ENCODE results near the gene KDM5A.
"Not testable (repeated sequence)": the region's sequence is repeated elsewhere in the genome, so short reads cannot be mapped to it uniquely, and the experiment has no call there.

Gene KDM5A

DNA sequence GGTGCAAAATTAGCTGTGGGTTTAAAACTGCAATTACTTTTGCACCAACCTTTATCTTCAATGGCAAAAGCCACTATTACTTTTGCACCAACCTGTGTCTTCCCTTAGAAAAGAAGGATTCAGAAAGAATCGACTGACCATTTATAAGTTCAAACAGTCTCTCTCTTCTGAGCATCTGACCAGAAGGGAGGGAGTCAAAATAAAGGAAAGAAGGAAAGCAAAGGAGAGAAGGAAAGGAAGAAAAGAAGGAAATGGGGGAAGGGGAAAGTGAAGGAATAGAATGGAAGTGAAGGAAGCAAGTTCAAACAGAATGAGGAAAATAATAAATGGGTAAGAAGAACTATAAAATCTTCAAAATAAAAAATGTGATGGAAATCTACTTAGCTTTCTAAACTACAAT, 57.8 kb downstream of the KDM5A start:
- DNase-seq, result no peak

DNA sequence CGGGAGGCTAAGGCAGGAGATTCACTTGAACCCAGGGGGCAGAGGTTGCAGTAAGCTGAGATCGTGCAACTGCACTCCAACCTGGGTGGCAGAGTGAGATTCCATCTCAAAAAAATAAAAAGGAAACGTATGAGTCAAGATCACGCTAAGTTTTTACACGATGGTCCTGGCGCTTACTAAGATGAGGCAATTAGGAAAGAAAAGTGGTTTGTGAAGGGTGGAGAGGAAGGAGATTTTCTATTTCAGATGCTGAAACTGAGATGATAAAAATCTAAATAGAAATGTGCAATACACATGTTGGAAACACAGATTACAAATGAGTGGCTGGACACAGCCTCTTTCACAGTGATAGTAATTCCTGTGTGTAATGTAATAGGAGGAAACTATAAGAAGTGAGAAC, 63.2 kb downstream of the KDM5A start:
- DNase-seq, result no peak

DNA sequence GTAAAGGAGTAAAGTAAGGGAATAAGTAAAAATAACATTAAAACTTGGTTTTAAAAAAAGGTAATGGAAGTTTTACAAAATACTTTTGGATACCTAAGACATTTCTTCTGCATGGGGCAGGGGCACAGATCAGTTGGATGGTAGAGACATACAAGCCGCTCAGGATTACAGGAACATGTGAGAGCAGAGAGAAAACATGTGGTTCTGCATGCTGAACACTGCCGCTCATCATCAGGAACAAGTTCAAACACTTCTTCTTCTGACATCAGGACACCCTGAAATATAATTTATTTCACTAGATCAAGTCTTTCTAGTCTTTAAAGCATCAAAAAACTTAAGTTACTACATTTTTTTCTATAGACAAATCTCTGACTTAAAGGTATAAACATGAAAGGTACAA, 65.6 kb downstream of the KDM5A start:
- DNase-seq, result no peak

DNA sequence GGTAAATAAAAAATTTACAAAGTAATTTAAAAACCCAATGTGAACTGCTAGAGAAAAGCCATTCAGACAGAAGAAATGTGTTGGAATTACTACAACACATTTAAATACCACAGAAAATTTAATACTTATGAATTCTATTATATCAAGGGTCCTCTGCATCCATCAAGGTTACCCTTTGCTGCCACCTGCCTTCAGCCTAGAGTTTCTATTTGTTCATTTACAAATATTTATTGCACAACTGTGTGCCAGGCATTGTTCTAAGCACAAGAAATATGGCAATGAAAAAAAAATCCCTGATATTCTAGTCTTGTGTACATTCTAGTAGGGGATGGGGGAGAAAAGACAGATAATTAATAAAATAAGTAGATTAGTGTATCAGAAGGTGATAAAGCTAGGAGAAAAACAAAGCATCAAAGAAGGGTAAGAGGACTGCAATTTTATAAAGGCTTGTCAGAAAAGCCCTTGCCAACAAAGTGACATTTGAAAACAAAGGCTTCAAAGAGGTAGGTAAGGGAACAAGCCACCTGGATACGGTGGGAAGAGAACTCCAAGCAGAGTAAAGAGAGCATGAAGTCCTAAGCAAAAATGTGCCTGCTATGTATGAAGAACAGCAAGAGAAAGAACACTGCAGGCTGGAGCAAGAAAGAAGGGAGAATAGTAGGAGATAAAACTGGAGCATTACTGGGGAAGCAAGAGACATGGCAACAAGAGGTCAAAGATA, 67.4 kb downstream of the KDM5A start:
- DNase-seq, result peak in 2 of 3 experiments; percentile 17 to 64

DNA sequence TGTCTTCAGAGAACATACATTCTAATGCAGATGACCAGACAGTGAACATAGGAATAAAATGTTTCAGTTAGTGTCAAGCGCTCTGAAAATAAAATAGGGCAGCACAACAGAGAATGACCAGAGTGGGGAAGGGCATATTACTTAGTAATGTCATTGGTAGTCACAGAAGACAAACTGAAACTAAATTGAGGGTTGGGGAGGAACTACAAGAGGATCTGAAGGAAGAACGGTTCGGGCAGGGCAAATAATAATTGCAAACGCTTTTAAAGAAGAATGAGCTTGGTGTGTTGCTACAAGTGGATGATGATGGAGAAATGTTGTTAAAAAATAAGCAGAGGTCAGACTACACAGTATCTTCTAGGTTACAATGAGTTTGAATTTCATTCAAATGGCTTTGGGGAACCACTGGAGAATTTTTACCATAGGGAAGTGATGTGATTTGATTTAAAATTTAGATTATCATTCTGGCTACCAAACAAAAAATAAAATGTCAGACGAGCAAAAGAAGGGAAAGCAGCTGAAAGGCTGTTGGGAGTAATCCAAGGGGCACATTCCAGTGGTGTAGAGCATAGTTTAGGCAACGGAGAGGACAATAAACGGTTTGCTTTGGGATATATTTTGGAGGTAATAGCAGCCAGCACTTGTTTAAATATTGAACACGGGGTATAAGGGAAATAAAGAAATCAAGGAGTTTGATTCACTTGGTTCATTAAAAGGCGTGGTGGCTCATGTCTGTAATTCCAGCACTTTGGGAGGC, 70.2 kb downstream of the KDM5A start:
- no peak for DNase-seq

DNA sequence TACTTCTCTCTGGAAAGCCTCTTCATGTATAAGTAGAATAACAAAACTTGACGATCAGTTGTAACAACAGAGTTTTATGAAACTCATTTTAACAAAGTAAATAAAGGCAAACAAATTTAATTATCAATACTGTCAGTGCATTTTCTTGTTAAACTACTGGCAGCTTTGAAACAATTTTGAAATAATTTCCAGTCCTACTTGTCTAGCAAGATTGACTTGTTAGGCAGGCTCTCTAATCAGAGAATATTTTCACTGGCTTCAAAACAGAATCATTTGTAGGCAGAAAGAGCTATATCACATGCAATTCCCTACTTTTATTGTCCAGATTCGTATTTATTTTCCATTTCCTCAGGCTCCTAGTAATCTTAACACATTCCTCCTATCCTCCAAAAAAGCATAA, 80.6 kb downstream of the KDM5A start:
- DNase-seq, result no peak

DNA sequence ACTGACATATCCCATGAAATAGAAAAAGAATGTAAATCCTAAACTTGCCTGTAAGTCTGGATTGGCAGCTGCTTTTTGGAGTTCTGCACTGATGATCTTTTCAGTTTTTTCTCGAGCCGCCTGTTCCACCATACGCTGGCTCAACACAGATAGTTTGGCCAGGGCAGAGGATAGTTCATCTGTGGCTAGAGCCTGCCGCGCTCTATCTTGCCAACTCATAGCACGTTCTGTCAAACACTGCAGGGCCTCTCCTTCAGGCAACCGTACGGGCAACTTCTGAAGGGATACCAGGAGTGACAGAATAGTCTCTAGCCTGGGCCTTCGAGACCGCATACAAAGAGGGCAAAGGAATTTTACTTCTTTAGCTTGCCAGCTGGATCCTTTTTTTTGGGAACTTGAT, 81.7 kb downstream of the KDM5A start:
- DNase-seq, result no peak

DNA sequence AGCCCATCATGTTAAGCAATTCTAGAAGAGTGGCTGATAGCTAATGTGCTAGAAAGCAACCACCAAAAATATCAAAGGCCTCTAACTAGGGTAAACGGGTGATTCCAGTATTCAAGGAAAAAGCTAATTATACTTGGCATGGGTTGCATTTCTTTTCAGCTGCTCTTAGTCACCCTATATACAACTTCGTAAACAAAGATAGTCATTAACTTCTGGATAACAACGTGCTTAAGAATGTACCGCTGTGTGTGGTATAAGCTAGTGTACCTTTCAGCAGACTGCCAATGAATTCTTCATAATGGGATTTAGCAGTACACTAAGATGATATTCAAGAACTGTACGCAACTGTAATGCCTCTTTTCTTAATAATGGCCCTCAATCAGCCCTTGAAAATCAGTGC, 84.3 kb downstream of the KDM5A start:
- no peak for DNase-seq

DNA sequence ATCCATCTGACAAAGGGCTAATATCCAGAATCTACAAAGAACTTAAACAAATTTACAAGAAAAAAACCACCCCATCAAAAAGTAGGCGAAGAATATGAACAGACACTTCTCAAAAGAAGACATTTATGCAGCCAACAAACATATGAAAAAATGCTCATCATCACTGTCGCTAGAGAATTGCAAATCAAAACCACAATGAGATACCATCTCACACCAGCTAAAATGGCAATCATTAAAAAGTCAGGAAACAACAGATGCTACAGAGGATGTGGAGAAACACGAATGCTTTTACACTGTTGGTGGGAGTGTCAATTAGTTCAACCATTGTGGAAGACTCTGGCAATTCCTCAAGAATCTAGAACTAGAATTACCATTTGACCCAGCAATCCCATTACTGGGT, 86.4 kb downstream of the KDM5A start:
- not testable (repeated sequence) for DNase-seq

DNA sequence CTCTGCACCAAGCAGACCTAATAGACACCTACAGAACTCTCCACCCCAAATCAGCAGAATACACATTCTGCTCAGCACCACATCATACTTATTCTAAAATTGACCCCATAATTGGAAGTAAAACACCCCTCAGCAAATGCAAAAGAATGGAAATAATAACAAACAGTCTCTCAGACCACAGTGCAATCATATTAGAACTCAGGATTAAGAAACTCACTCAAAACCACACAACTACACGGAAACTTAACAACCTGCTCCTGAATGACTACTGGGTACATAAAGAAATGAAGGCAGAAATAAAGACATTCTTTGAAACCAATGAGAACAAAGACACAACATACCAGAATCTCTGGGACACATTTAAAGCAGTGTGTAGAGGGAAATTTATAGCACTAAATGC, 89.0 kb downstream of the KDM5A start:
- not testable (repeated sequence) for DNase-seq

DNA sequence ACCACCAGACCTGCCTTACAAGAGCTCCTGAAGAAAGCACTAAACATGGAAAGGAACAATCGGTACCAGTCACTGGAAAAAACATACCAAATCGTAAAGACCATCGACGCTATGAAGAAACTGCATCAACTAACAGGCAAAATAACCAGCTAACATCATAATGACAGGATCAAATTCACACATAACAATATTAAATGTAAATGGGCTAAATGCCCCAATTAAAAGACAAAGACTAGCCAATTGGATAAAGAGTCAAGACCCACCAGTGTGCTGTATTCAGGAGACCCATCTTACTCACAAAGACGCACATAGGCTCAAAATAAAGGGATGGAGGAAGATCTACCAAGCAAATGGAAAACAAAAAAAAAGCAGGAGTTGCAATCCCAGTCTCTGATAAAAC, 89.6 kb downstream of the KDM5A start:
- DNase-seq, result not testable (repeated sequence)

DNA sequence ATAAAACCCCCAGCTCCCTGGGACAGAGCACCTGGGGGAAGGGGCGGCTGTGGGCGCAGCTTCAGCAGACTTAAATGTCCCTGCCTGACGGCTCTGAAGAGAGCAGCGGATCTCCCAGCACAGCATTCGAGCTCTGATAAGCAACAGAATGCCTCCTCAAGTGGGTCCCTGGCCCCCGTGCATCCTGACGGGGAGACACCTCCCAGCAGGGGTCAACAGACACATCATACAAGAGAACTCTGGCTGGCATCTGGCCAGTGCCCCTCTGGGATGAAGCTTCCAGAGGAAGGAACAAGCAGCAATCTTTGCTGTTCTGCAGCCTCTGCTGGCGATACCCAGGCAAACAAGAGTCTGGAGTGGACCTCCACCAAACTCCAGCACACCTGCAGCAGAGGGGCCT, 91.1 kb downstream of the KDM5A start:
- DNase-seq, result not testable (repeated sequence)

DNA sequence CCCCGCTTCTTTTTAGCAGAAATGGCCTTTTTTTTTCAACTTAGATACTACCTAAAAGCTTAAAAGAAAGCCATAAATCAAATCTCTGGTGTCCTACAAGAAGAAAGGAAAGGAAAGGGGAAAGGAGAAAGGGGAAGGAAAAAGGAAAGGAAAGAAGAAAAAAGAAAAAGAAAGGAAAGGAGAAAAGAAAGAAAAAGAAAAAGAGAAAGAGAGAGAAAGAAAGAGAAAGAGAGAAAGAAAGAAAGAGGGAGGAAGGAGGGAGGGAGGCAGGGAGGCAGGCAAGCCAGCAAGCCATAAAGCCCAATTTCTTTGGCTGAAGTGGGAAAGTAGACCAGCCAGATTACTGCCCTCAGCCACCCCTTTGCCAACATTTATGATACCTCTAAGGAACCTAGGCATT, 94.0 kb downstream of the KDM5A start:
- DNase-seq, result no peak

DNA sequence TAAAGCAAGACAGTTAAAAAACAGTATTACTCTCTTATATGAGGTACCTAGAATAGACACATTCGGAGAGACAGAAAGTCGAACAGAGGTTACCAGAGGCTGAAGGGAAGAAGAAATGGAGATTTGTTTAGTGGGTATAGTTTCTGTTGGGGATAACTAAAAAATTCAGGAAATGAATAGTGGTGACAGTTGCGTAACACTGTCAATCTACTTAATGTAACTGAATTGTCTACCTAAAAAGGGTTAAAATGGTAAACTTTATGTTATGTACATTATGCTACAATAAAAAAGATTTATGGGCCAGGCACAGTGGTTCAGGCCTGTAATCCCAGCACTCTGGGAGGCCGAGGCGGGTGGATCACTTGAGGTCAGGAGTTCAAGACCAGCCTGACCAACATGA, 95.9 kb downstream of the KDM5A start:
- no peak for DNase-seq

DNA sequence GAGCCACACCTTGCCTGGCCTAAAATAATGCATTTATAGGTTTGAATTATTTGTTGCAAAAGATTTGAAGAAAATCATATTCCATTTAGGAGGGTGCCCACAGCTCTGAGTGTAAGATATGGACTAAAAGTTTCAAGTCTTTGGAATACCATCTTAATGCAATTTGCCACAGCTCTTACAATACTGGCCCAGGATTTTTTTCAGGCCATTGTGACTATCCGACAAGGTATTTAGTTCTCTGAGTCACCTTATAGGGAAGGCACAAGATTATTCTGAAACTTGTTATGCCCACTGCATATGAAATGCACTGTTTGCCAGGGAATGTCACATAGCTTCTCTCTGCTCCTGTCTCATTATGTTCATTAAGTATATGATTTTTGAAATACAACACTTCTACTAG, 96.9 kb downstream of the KDM5A start:
- no peak for DNase-seq

DNA sequence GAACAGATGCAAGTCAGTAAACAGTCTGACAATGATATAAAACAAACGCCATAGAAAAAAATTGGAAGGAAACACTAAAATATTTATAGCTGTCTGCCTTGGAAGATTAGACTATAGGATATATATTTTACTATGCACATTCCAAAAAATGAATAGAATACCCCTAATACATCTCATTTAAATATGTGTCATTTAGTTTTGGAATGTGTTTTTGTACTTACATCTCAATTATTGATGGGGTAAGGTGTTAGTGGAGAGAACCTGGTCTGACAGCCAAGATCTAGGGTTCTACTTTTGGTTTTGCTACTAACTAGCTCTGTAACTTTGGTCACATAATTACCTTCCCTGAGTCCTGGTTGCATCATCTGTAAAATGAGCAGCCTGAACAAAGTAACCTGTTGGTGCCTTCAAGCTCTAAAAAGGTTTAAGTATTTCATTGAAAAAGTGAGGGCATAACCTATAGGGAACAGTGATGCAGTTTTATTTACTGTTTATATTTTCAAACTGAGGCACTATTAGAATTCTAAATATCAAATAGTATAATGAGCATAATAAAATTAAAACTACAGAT, 97.9 kb downstream of the KDM5A start:
- no peak for DNase-seq

DNA sequence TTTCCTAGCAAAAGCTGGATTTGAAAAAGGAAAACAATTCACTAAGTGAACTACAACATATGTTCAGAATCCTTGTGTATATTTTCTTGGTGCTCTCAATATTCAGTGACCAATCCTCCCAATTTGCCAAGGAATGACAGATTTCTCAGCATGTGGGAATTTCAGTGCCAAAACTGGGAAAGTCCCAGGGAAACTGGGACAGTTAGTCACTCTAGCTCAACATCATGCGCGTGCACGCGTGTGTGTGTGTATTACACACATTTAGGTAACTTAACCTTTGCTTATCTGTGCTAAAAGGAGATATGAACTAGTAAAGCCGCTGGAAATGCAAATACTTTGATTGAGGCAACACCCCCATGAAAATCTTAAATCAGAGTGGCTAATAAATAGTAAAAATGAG, 100.4 kb downstream of the KDM5A start:
- DNase-seq, result no peak

DNA sequence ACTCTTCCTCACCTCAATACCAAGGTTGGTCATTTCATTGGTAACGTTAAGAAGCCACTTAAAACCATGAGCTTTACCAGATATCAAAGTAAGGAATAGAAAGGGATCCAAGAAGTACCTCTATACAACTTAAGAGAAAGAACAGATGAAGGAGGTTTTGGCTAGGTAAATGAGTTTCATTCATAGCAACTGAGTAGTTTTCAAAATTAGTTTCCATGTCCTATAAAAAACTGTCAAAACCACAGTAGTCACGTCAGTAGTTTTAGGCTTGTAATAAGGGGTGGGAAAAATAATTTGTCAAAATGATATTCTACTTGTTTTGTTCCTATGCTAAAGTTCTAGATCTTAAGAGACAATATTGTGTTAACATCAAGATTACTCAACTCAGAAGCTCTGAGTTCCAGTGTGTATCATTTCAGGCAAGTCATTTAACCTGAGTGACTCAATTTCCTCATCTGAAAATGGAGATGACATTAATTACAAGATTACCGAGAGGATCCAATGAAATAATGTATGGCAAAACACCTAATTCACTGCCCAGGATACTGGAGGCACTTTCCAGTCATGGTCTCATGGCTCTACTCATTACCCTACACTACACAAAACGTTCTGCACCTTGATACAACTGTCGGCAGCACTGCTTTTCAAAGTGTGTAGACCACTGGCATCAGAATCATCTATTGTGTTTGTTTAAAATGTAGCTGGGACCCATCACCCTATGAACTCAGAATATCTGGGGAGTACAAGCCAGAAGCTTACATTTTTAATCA, 102.4 kb downstream of the KDM5A start:
- no peak for DNase-seq

DNA sequence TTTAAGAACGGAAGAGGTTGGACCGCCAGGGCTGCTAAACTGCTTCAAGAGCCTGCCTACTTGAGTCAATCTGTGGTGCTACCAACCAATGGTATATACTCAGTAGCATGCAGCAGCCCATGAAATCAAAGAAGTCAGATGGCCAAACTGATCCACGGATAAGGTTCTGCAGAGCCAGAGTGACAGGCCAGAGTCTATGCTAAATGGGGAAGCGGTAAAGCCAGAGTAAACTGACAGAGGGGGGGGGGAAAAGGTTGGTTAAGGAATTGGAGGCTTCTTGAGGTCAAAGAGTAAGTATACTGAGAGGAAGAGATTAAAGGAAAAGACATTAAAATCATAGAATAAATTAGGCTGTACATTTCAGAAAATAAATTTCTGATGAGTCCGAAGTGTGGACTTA, 111.1 kb downstream of the KDM5A start:
- no peak for DNase-seq

DNA sequence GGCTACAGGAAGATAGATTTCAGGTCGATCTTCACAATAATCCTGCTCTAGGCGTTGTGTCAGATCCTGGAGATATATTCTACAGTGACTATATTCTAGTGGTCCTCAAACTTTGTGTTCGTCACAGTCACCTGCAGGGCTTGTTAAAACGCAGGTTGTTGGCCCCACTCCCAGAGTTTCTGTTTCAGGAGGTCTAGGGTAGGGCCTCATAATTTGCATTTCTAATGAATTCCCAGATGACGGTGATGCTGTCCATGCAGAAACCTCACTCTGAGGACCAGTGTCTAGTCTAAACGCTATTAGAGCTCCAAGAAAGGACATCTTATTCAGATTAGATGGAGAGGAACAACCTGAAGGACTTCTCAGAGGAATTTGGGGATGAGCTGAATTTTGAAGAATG, 113.3 kb downstream of the KDM5A start:
- no peak for DNase-seq

DNA sequence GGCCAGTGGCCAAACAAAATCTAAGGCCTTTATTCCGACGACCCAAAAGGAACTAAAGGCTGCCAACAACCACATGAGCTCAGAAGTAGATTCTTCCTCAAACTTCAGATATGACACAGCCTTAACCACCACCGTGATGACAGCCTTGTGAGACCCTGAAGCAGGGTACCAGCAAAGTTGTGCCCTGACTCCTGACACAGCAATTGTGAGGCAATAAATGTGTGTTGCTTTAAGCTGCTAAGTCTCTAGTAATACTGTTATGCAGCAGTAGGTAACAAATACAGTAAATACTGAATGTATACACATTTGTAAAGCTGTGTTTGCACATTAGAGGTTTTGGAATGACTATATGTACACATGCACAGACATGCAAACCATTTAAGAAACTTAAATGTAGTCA, 115.7 kb downstream of the KDM5A start:
- DNase-seq, result no peak

DNA sequence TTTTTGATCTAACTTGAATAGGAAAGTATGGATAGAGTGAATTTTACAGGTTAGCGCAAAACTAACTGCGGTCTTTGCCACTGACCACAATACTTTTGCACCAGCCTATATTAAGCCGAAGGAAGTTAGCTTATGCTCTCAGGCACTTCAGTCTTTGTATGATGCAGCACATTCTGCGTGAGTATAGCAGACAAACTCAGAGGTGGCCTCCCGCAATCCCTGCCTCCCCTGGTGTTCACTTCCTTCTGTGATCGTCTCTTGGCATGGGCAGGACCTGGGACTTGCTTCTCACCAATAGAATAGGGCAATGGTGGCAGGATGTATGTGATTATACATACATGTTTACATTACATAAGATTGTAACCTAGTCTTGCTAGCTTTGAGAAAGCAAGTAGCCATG, 116.2 kb downstream of the KDM5A start:
- DNase-seq, result no peak

DNA sequence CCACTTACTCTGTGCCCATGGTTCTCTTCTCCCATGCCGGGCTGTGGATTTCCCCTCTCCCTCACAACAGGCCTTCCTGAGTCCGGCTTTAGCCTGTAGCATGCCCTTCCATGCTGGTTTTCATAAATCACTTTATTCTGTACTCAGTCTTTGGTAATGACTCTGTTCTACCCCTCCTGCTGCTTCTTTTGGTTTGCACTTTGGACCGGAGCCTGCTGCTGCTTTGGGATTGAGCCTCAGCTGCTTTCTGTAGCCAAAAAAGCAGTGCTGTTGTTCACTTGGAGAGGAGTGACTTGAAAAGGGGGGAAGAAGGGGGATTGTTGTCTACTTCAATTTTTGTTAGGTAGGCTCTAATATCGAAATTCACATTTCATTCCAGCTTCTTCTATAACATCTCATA, 118.0 kb downstream of the KDM5A start:
- DNase-seq, result no peak

DNA sequence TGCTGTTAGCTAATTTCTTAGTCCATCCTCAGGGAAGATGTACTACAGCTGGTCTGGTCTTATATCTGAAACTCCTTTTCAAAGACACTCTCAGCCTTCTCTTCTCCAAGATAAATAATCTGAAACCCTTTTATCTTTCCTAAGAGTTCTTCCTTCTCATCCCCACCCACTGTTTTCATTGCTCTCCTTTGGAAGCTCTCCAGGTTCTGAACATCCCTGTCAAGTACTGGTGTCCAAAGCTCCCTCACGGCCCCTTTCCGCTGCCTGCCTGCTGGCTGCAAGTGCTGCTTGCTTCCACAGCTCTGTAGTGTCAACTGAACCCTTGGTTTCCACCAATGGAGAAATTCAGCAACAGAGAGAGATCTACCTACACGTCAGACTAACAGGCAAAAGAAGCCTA, 119.9 kb downstream of the KDM5A start:
- DNase-seq, result peak in 2 of 3 experiments; percentile 21 to 44
